Liver (tissue), 9 donors: ENCODE measurements around the gene DIAPH2. TPM values are rescaled to one million over a fixed set of nuclear protein-coding genes. Genes with fewer than 3 reads are reported as not detected.

Source experiments
- DNase-seq: peaks from one replicate; pipeline ENCODE4 v3.0.0-alpha.2; 2017; ENCODE audit warnings: low spot score
- H3K27ac ChIP-seq, 2 donors: one replicate each; pipeline ENCODE4 v1.7.0; 2013; ENCODE audit warnings: inconsistent platforms in 2 of 2, low read length in 2 of 2, control low read depth in 1 of 2, low read depth in 1 of 2, mild to moderate bottlenecking in 1 of 2
- H3K27me3 ChIP-seq, 4 donors: one replicate each; pipeline versions ENCODE4 v1.6.1 to v1.7.0; 2013; ENCODE audit warnings: low read length in 3 of 4, inconsistent platforms in 1 of 4, mild to moderate bottlenecking in 1 of 4, moderate library complexity in 1 of 4; ENCODE audit not compliant: control insufficient read depth in 4 of 4, insufficient read depth in 4 of 4
- H3K36me3 ChIP-seq, 4 donors: one replicate each; pipeline versions ENCODE4 v1.6.1 to v1.7.0; 2013; ENCODE audit warnings: low read length in 3 of 4, mild to moderate bottlenecking in 3 of 4, low read depth in 1 of 4, moderate library complexity in 1 of 4; ENCODE audit not compliant: control insufficient read depth in 4 of 4, insufficient read depth in 3 of 4
- H3K4me1 ChIP-seq, 4 donors: one replicate each; pipeline versions ENCODE4 v1.6.1 to v1.7.0; 2013; ENCODE audit warnings: low read length in 3 of 4, mild to moderate bottlenecking in 3 of 4, moderate library complexity in 1 of 4; ENCODE audit not compliant: control insufficient read depth in 4 of 4, insufficient read depth in 4 of 4
- H3K4me3 ChIP-seq, 3 donors: one replicate each; pipeline versions ENCODE4 v1.6.1 to v1.7.0; 2013; ENCODE audit warnings: low read length in 3 of 3, control low read depth in 1 of 3, low read depth in 1 of 3, mild to moderate bottlenecking in 1 of 3
- H3K9ac ChIP-seq, 2 donors: one replicate each; pipeline ENCODE4 v1.7.0; 2013; ENCODE audit warnings: low read length in 2 of 2, mild to moderate bottlenecking in 2 of 2, moderate library complexity in 2 of 2, control low read depth in 1 of 2, low read depth in 1 of 2
- H3K9me3 ChIP-seq, 4 donors: one replicate each; pipeline versions ENCODE4 v1.6.1 to v1.7.0; 2013; ENCODE audit warnings: low read length in 3 of 4; ENCODE audit not compliant: control insufficient read depth in 4 of 4
- ATF3 ChIP-seq: IDR thresholded peaks from 2 replicates; pipeline ENCODE4 v1.6.1; 2016; ENCODE audit warnings: antibody characterized with exemption
- CTCF ChIP-seq: fragments of 150-350 bp; IDR thresholded peaks from 2 replicates; pipeline ENCODE4 v1.5.1; 2017; ENCODE audit warnings: improper control_type of control experiment, low read depth, low read length; ENCODE audit not compliant: missing input control
- EGR1 ChIP-seq, 2 donors: IDR thresholded peaks; 2 replicates each; pipeline ENCODE4 v1.6.1; 2016 to 2018; ENCODE audit warnings: antibody characterized with exemption in 2 of 2, low read depth in 2 of 2
- FOXA1 ChIP-seq: IDR thresholded peaks from 2 replicates; pipeline ENCODE4 v1.6.1; 2016; ENCODE audit warnings: antibody characterized with exemption
- FOXA2 ChIP-seq: IDR thresholded peaks from 2 replicates; pipeline ENCODE4 v1.6.1; 2016; ENCODE audit warnings: antibody characterized with exemption
- GABPA ChIP-seq, 2 donors: IDR thresholded peaks in 1 of 2; conservative IDR thresholded peaks in 1 of 2; 2 replicates each; pipeline ENCODE4 v1.6.1; 2016; ENCODE audit warnings: antibody characterized with exemption in 2 of 2, mild to moderate bottlenecking in 1 of 2, moderate library complexity in 1 of 2
- HNF4A ChIP-seq, 2 donors: conservative IDR thresholded peaks; 2 replicates each; pipeline ENCODE4 v1.6.1; 2016; ENCODE audit warnings: antibody characterized with exemption in 2 of 2, mild to moderate bottlenecking in 2 of 2
- HNF4G ChIP-seq: IDR thresholded peaks from 2 replicates; pipeline ENCODE4 v1.6.1; 2016; ENCODE audit warnings: antibody characterized with exemption
- JUND ChIP-seq, 2 donors: IDR thresholded peaks; 2 replicates each; pipeline ENCODE4 v1.6.1; 2016; ENCODE audit warnings: antibody characterized with exemption in 2 of 2
- MAX ChIP-seq: IDR thresholded peaks from 2 replicates; pipeline ENCODE4 v1.6.1; 2016; ENCODE audit warnings: antibody characterized with exemption
- NR2F2 ChIP-seq: IDR thresholded peaks from 2 replicates; pipeline ENCODE4 v1.6.1; 2016; ENCODE audit warnings: antibody characterized with exemption
- RAD21 ChIP-seq, 2 donors: IDR thresholded peaks; 2 replicates each; pipeline ENCODE4 v1.6.1; 2016; ENCODE audit warnings: antibody characterized with exemption in 2 of 2, mild to moderate bottlenecking in 2 of 2
- REST ChIP-seq: IDR thresholded peaks from 2 replicates; pipeline ENCODE4 v1.6.1; 2016; ENCODE audit warnings: antibody characterized with exemption, mild to moderate bottlenecking
- RXRA ChIP-seq, 2 donors: IDR thresholded peaks; 2 replicates each; pipeline ENCODE4 v1.6.1; 2017 to 2018; ENCODE audit warnings: antibody characterized with exemption in 2 of 2, mild to moderate bottlenecking in 1 of 2
- SP1 ChIP-seq: IDR thresholded peaks from 2 replicates; pipeline ENCODE4 v1.6.1; 2018; ENCODE audit warnings: antibody characterized with exemption, mild to moderate bottlenecking
- TAF1 ChIP-seq: conservative IDR thresholded peaks from 2 replicates; pipeline ENCODE4 v1.6.1; 2016; ENCODE audit warnings: antibody characterized with exemption, mild to moderate bottlenecking
- YY1 ChIP-seq: IDR thresholded peaks from 2 replicates; pipeline ENCODE4 v1.6.1; 2016; ENCODE audit warnings: antibody characterized with exemption, mild to moderate bottlenecking
- ZBTB33 ChIP-seq: IDR thresholded peaks from 2 replicates; pipeline ENCODE4 v1.6.1; 2016; ENCODE audit warnings: antibody characterized with exemption
- WGBS: extraction: QIAGEN DNeasy Blood & Tissue Kit; methylation state at CpG from one replicate; pipeline ENCODE4 v1.1.7; 2013; 5-methylcytosine and 5-hydroxymethylcytosine counted together
- polyA plus RNA-seq, 2 donors: library from polyadenylated mRNA; stranded (reverse) in 1 of 2; unstranded in 1 of 2; fragments of 200-250 nt in 1 of 2; fragments of >200 nt in 1 of 2; fragmentation: Nextera tagmentation in 1 of 2; extraction: Ambion mirVana in 1 of 2; gene quantifications; one replicate each; pipeline versions ENCODE4 v1.2.1 to v1.2.3, GENCODE V29; 2013 to 2015
- total RNA-seq, 2 donors: library from RNA; depleted of rRNA; stranded (reverse); fragments of >200 nt; gene quantifications; one replicate each; pipeline ENCODE4 v1.2.3, GENCODE V29; 2014
- donor health status: healthy.
- donor health status: healthy.
- donor health status: healthy.
- donor health status: healthy.
- donor health status: healthy.

Gene DIAPH2
- total and polyA plus RNA-seq, 4 donors: 2.7 to 16.6 (median 5.3) TPM

GRCh38 chrX:96753230-96753629 is 68.6 kb downstream of the DIAPH2 start:
- no peak overlapping the region for H3K27ac ChIP-seq
- no peak for DNase-seq

GRCh38 chrX:96756491-96756890 is 71.8 kb downstream of the DIAPH2 start:
- DNase-seq: no peak
- Histone ChIP-seq H3K27me3 (no peaks in the 10 kb centered on the region), H3K4me1 (no peaks in the 10 kb centered on the region), H3K9me3 (no peaks in the 10 kb centered on the region), H3K27ac (no peak overlapping the region), H3K9ac (no peak overlapping the region), H3K36me3 (no peaks in the 10 kb centered on the region), H3K4me3 (no peak overlapping the region)
- TF ChIP-seq FOXA1 (no peak), HNF4A (conservative IDR thresholded peaks at IDR 0.05) (no peak), FOXA2 (no peak), ZBTB33 (no peak), YY1 (no peak), EGR1 (IDR thresholded peaks at IDR 0.05; ENCODE audit: low read depth in 2 of 2) (no peak), HNF4G (no peak), NR2F2 (no peak), CTCF (no peak), JUND (IDR thresholded peaks at IDR 0.05) (no peak), REST (no peak), SP1 (no peak), RXRA (IDR thresholded peaks at IDR 0.05) (no peak), TAF1 (no peak), MAX (no peak), ATF3 (no peak), RAD21 (IDR thresholded peaks at IDR 0.05) (no peak), GABPA (IDR thresholded peaks at IDR 0.05 in 1 of 2, conservative IDR thresholded peaks at IDR 0.05 in 1 of 2) (no peak)
- WGBS: 94% methylated on average over 3 of the region's 3 CpGs

More at GRCh38 chrX:96753230-96753629, 68.6 kb downstream of the DIAPH2 start:
- TF ChIP-seq CTCF: no peak
- no peak for TF ChIP-seq HNF4G
- Histone ChIP-seq H3K9me3 (no peaks in the 10 kb centered on the region), H3K4me3 (no peak overlapping the region), H3K36me3 (no peaks in the 10 kb centered on the region), H3K27me3 (no peaks in the 10 kb centered on the region), H3K4me1 (no peaks in the 10 kb centered on the region), H3K9ac (no peak overlapping the region)
- WGBS: 90% methylated on average over 1 of the region's 1 CpG
